KOPT-K1 (cell line): ENCODE data around the gene CFB.

ENCODE experiments used
- H3K27ac ChIP-seq: fragments of 200-600 bp; sonication (generic); 2 replicates; pipeline ENCODE4 v1.5.1; 2016; ENCODE audit warnings: antibody characterized with exemption, mild to moderate bottlenecking, low read depth, low read length; ENCODE audit not compliant: poor library complexity, severe bottlenecking
- H3K36me3 ChIP-seq: fragments of 200-600 bp; sonication (generic); 2 replicates; pipeline ENCODE4 v1.5.1; 2017; ENCODE audit warnings: antibody characterized with exemption, mild to moderate bottlenecking, low read length, moderate library complexity; ENCODE audit not compliant: insufficient read depth
- H3K9me3 ChIP-seq: fragments of 200-600 bp; sonication (generic); 2 replicates; pipeline ENCODE4 v1.5.1; 2017; ENCODE audit warnings: antibody characterized with exemption, low read length, mild to moderate bottlenecking; ENCODE audit not compliant: insufficient read depth, poor library complexity, severe bottlenecking

CFB gene

GRCh38 chr6:31945507-31946369, at the start of gene CFB:
Gene CFB (plus strand): TSS chr6:31946095. CDS start chr6:31946222, 127 bp downstream.
- Histone ChIP-seq H3K9me3 (no peaks in the 10 kb centered on the region), H3K27ac (no peak within 1 kb of the TSS), H3K36me3 (peaks cover 2% of the 10 kb centered on the region)

DNA sequence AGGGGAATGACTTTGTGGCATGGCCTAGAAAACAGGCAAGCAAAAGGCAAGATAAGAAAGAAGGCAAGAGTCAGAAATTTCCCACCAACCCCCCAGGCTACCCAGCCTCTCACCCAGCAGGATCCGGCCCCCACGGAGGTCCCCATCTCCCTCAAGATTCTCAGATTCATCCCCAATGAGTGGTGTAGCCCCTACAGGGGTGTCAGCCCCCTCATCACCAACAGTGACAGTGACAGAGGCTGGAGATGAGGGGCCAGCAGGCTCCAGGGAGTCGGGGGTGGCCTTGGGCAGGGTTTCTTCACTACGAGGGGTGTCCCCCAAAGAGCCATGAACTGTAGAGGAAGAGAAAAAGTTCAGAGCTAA, 49.4 kb upstream of the CFB start:
- H3K9me3 ChIP-seq: no peaks in the 10 kb centered on the region
- peak overlapping the region; percentile 84 for H3K27ac ChIP-seq
- peaks cover 48% of the 10 kb centered on the region for H3K36me3 ChIP-seq

DNA sequence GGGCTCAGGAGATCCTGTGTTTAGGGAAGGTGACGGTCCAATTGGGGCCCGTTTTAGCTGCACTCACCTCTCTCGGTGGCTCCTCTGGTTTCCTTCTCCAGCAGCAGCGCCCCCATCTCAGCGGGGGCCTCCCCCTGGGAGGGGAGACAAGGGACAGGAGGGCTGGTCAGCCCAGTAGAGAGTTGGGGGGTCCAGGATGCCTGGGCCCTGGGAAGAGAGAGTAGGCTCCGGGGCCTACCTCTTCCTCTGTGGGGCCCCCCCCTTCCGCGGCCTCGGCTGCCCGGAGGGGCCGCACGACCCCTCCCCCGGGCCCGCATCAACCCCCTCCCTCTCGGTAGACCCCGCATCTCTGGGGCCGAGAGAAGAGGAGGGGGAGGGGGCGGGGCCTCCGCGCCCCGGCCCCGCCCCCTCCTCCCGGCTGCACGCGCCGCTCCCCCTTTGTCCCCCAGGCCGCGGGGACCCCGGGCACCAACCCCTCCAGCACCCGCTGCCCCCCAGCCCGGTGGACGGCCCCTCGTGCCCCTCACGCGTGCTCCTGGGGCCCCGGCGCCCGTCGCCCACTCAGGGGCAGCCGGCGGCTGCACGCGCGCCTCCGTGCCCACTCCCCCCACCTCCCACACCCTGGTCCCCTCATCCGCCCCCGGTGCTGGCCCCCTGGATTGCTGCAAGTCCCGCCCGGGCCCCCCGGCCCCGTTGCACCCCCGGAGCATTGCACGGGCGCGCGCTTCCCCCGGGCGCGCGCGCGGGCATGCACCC, 48.9 kb upstream of the CFB start:
- Histone ChIP-seq H3K27ac (peak overlapping the region; percentile 84), H3K36me3 (peaks cover 42% of the 10 kb centered on the region)

DNA sequence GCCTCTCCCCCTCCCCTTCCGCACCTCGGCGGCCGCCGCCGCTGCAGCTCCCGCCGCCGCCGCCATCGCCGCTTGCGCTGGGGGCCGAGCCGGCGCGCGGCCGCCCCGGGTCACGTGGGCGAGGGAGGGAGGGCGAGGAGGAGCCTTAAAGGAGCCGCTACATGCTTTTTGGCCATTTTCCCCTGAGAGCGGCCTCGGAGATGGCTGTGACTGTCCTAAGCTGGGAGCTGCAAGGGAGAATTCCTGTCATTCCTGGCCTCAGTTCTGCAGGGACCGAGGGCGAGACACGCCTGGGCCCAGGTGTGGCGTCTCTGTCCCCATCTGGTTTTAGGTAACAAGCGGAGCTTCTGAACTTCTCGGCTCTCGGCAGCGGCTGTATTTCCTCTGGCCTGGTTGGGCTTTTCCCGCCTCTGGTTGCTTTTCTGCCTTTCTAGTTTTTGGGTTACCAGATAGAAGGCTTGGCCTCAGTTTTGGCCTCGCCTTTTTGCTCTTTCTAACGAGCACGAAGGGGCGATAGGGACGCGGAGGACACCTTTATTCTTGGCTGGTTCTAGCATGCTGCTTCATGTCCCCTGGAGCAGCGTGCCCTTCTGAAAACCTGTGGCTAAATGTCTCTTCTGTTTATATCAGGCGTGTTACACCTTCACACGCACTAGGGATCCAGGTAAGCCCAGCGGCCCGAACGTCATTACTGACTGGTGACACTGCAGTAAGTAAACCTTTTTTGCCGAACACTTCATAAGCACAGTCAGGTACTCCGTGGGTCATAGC, 48.1 kb upstream of the CFB start, which contains the start of gene EHMT2:
Gene EHMT2 (minus strand): TSS at position 87 of the 771 bp plus-strand sequence. CDS start 21 bp downstream, at position 66.
- H3K9me3 ChIP-seq: no peaks in the 10 kb centered on the region
- H3K27ac ChIP-seq: peak within 1 kb of the TSS; percentile 84
- H3K36me3 ChIP-seq: peaks cover 35% of the 10 kb centered on the region

More for the DNA sequence above, 48.9 kb upstream of the CFB start:
- H3K9me3 ChIP-seq: no peaks in the 10 kb centered on the region

- Histone ChIP-seq H3K36me3 (peaks cover 28% of the 10 kb centered on the region), H3K27ac (peak overlapping the region; percentile 84), H3K9me3 (no peaks in the 10 kb centered on the region)
Measured at GRCh38 chr6:31898383-31899011, 47.4 kb upstream of the CFB start.

GRCh38 chr6:31899215-31899614, 46.7 kb upstream of the CFB start:
- Histone ChIP-seq H3K27ac (no peak overlapping the region), H3K36me3 (peaks cover 23% of the 10 kb centered on the region), H3K9me3 (no peaks in the 10 kb centered on the region)

- Histone ChIP-seq H3K27ac (no peak overlapping the region), H3K9me3 (no peaks in the 10 kb centered on the region), H3K36me3 (peaks cover 14% of the 10 kb centered on the region)
Measured at GRCh38 chr6:31899882-31900722, 45.8 kb upstream of the CFB start.

DNA sequence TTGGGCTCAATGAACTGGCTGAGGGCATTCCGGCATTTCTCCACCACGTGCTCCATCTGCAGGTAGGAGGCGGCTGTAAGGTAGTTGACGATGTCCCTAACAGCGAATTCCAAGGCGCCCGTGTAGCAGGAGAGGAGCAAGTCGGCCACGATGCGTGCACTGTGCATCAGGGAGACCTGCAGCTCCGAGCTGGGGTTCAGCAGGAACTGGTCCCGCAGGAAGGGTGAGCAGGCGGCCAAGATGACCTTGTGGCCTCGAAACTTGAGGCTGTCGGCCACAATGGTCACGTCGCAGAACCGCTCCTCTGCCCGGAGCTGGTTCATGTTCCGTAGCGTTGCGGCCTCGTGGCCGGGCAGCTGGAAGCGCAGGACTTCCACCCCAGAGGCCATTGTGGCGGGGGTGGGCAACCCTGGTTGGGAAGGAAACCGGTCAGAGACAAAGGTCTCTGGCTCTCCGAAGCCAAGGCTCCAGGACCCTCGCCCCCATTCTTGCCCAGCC, 44.9 kb upstream of the CFB start:
- peaks cover 5% of the 10 kb centered on the region for H3K36me3 ChIP-seq
- peak overlapping the region; percentile 81 for H3K27ac ChIP-seq
- H3K9me3 ChIP-seq: no peaks in the 10 kb centered on the region

GRCh38 chr6:31901415-31901952, 44.4 kb upstream of the CFB start:
- 0 out of 2 replicates have a peak, but pooled peaks cover under 1% of the 10 kb centered on the region for H3K36me3 ChIP-seq
- no peaks in the 10 kb centered on the region for H3K9me3 ChIP-seq
- H3K27ac ChIP-seq: peak overlapping the region; percentile 81

GRCh38 chr6:31901953-31902643, 43.8 kb upstream of the CFB start, which contains the start of gene ZBTB12:
Gene ZBTB12 (minus strand): TSS chr6:31902086. CDS start chr6:31901305, 781 bp downstream.
- no peaks in the 10 kb centered on the region for H3K9me3 ChIP-seq
- no peaks in the 10 kb centered on the region for H3K36me3 ChIP-seq
- peak within 1 kb of the TSS; percentile 81 for H3K27ac ChIP-seq

DNA sequence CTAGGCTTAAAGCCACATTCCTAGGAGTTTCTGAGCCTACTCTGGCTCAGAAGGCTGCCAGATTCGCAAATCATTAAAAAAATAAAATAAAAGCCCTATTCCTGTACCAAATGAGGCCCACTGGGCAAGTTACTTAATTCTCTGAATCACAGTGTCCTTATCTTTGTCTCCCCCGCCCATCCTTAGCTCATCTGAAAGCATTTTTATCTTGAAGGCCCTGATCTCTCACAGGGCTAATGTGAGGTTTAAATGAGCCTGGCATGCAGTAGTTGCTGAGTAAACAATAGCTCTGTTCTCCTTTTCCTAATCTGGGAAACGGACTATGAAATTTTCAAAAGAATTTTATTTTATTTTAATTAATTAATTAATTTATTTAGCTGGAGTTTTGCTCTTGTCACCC, 41.9 kb upstream of the CFB start:
- H3K9me3 ChIP-seq: no peaks in the 10 kb centered on the region
- H3K27ac ChIP-seq: no peak overlapping the region
- H3K36me3 ChIP-seq: no peaks in the 10 kb centered on the region

DNA sequence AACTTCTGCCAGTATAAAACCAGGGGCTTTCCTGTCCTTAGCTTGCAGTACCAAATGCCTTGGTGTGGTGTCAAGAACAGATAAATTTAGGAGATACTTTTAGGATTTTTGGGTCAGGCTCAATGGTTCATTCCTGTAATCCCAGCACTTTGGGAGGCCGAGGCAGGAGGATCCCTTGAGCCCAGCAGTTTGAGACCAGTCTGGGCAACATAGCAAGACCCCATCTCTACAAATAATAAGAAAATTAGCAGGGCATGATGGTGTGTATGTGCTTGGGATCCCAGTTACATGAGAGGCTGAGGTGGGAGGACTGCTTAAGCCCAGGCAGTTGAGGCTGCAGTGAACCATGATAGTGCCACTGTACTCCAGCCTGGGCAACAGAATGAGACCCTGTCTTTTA, 40.9 kb upstream of the CFB start:
- no peaks in the 10 kb centered on the region for H3K36me3 ChIP-seq
- no peak overlapping the region for H3K27ac ChIP-seq
- H3K9me3 ChIP-seq: no peaks in the 10 kb centered on the region

DNA sequence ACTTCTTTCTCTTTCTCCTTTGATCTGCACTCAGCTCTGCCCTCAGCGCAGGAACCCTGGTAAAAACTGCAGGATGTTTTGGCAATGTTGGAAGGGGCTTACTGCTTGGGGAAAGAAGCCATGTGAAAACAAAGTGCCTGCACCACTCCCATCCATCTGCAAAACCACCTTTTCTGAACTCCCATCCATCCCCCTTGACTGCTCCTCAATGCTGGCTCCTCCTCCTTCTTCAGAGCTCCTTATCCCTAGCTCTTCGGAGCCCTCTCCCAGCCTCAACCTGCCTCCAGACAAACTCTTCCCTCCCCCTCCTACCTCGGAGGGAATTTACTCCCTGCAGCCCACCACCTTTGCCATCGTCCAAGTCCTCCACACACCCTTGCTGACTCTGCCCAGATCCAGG, 39.8 kb upstream of the CFB start:
- no peaks in the 10 kb centered on the region for H3K9me3 ChIP-seq
- H3K27ac ChIP-seq: no peak overlapping the region
- H3K36me3 ChIP-seq: no peaks in the 10 kb centered on the region
